Natural killer cell (primary cell): ENCODE measurements around the gene CTTN. TPM values are rescaled to one million over a fixed set of nuclear protein-coding genes. Genes with fewer than 3 reads are reported as not detected.

Experiments used
- ATAC-seq, 3 donors: fragments of 150-1000 bp in 2 of 3; fragments of 200-7000 bp in 1 of 3; cut with Tn5 transposase; 1 replicate in 1 of 3; 2 replicates in 2 of 3; pipeline ENCODE4 v1.10.0; 2021; ENCODE audit warnings: mild to moderate bottlenecking in 2 of 3, moderate library complexity in 2 of 3
- DNase-seq, 2 donors: peaks; one replicate each; pipeline versions ENCODE4 v3.0.0 to v3.0.0-alpha.2; 2013 to 2021; ENCODE audit warnings: mixed read lengths in 1 of 2
- H3K27ac ChIP-seq: one replicate; pipeline ENCODE4 v1.5.1; 2013; ENCODE audit warnings: mild to moderate bottlenecking, low read length
- H3K27me3 ChIP-seq: one replicate; pipeline ENCODE4 v1.6.1; 2013; ENCODE audit warnings: low read length; ENCODE audit not compliant: control insufficient read depth, insufficient read depth
- H3K36me3 ChIP-seq: one replicate; pipeline ENCODE4 v1.6.1; 2013; ENCODE audit warnings: low read length; ENCODE audit not compliant: control insufficient read depth, insufficient read depth
- H3K4me1 ChIP-seq: one replicate; pipeline ENCODE4 v1.6.1; 2013; ENCODE audit warnings: low read length; ENCODE audit not compliant: control insufficient read depth, insufficient read depth
- H3K4me3 ChIP-seq: one replicate; pipeline ENCODE4 v1.5.1; 2013; ENCODE audit warnings: low read length
- H3K9me3 ChIP-seq: one replicate; pipeline ENCODE4 v1.6.1; 2013; ENCODE audit warnings: low read length; ENCODE audit not compliant: control insufficient read depth, insufficient read depth
- H3K27ac Mint-ChIP-seq, 2 donors: one replicate each; pipeline ENCODE4 v1.8.0; 2022; ENCODE audit warnings: mild to moderate bottlenecking in 2 of 2, mixed read lengths in 2 of 2, moderate library complexity in 1 of 2
- H3K27me3 Mint-ChIP-seq, 2 donors: one replicate each; pipeline ENCODE4 v1.8.0; 2022; ENCODE audit warnings: low read depth in 2 of 2, mixed read lengths in 2 of 2
- H3K36me3 Mint-ChIP-seq: one replicate; pipeline ENCODE4 v1.8.0; 2022; ENCODE audit warnings: mixed read lengths
- H3K4me1 Mint-ChIP-seq, 2 donors: one replicate each; pipeline ENCODE4 v1.8.0; 2022; ENCODE audit warnings: mixed read lengths in 2 of 2
- H3K4me3 Mint-ChIP-seq: one replicate; pipeline ENCODE4 v1.8.0; 2022; ENCODE audit warnings: mild to moderate bottlenecking, moderate library complexity, mixed read lengths
- H3K9me3 Mint-ChIP-seq, 2 donors: one replicate each; pipeline ENCODE4 v1.8.0; 2022; ENCODE audit warnings: mixed read lengths in 2 of 2
- WGBS: methylation state at CpG from one replicate; pipeline ENCODE4 v1.1.7; 2013; ENCODE audit warnings: missing lambda C conversion rate; ENCODE audit not compliant: insufficient coverage; 5-methylcytosine and 5-hydroxymethylcytosine counted together
- intact Hi-C: fragments of 100-400 bp; cut with micrococcal nuclease; formaldehyde crosslinking; loops from one replicate; pipeline ENCODE4 v1.14.2; 2022
- total RNA-seq, 4 donors: library from RNA; stranded (reverse); fragments of 120-200 nt in 1 of 4; gene quantifications; one replicate each; pipeline versions ENCODE4 v1.2.3 to v1.2.4, GENCODE V29; 2013 to 2022
- TF ChIP-seq, protein P1 (sequence below): fragments of 200-600 bp; IDR thresholded peaks from one replicate; pipeline ENCODE4 v1.8.0; 2022; ENCODE audit warnings: antibody characterized with exemption

The CTTN gene
- total RNA-seq, 3 donors from 2014 or later (not counting 1 experiment from before 2014, with no cell fraction given), result 0.59 to 5.8 (median 1.8) TPM

DNA sequence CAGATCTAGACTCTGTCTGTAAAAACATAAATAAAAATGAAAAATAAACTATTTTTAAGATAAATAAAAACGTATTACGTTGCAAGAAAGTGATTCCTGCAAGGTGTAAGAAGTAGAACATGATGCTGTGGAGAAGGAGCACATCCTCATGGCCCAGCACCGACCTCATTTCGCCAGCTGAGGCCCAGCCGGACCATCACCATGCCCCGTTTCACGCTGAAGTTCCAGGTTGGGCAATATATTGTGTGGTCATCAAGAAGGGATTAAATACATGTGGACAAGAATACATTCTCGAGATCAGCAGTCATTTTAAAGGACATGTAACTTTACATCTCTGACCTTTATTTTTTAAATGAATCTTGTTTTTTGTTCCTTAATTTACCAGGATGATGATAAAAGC lies 20.7 kb upstream of the CTTN start:
- Histone ChIP-seq H3K4me3 (no peak overlapping the region), H3K27me3 (no peaks in the 10 kb centered on the region), H3K9me3 (no peaks in the 10 kb centered on the region), H3K36me3 (peaks cover 44% of the 10 kb centered on the region), H3K27ac (no peak overlapping the region), H3K4me1 (no peaks in the 10 kb centered on the region)
- Mint-ChIP-seq H3K9me3 (no peaks in the 10 kb centered on the region), H3K27ac (no peak overlapping the region), H3K4me1 (no peaks in the 10 kb centered on the region), H3K4me3 (no peak overlapping the region), H3K36me3 (peaks cover 8% of the 10 kb centered on the region), H3K27me3 (no peaks in the 10 kb centered on the region)
- WGBS, result 95% methylated on average over 7 of the region's 8 CpGs
- TF ChIP-seq, protein P1, sequence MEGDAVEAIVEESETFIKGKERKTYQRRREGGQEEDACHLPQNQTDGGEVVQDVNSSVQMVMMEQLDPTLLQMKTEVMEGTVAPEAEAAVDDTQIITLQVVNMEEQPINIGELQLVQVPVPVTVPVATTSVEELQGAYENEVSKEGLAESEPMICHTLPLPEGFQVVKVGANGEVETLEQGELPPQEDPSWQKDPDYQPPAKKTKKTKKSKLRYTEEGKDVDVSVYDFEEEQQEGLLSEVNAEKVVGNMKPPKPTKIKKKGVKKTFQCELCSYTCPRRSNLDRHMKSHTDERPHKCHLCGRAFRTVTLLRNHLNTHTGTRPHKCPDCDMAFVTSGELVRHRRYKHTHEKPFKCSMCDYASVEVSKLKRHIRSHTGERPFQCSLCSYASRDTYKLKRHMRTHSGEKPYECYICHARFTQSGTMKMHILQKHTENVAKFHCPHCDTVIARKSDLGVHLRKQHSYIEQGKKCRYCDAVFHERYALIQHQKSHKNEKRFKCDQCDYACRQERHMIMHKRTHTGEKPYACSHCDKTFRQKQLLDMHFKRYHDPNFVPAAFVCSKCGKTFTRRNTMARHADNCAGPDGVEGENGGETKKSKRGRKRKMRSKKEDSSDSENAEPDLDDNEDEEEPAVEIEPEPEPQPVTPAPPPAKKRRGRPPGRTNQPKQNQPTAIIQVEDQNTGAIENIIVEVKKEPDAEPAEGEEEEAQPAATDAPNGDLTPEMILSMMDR, result no peak
- intact Hi-C loops, result no loop called here
- DNase-seq, result no peak
- ATAC-seq, result no peak

DNA sequence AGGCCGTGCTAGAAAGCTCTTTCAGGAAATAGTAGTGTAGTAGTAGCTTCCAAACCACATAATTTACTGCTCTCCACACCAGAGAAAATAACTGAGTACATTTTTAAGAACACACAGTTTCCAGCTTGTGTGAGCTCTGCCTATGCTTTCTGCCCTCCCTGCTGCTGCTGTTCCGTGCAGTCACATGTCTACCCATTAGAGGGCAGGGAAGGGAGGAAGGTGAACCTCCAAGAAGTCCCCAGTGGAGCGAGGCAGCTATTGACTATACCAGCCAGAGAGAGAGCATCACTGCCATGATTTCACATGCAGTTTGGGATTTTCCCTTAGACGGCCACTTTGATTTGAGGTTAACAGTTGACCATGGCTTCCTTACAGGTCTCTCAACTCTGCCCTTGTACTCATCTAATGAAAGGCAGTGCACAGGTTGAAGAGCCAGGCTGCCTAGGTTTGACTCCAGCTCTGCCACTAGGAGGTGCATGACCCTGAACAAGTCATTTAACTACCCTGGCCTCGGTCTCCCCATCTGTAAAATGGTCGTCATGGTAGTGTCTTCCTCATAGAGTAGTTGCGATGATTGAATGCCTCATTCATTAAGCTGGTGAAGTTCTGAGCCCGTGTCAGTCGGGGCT lies 19.7 kb upstream of the CTTN start:
- peaks cover 6% of the 10 kb centered on the region for H3K36me3 Mint-ChIP-seq
- no peak overlapping the region for H3K27ac Mint-ChIP-seq
- TF ChIP-seq, protein P1, result no peak

DNA sequence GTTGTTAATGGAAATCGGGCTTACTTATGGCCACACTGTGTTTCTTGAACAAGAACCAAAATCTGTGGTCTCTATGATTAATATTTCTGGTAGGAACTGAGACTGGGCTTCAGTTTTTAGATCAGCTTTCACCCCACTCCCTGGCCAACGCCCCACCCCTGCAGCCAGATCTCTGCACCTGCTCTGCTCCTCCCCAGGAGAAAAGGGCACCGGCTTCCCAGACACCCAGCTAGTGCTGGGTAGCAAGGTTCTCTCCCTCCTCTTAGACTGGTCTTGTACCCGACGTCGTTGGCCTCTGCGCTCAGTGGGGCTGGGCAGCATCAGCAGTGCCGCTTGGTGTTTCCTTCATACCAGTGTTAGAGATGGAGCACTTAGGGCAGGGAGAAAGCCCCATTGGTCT lies 17.0 kb upstream of the CTTN start:
- Mint-ChIP-seq H3K4me3 (no peak overlapping the region), H3K27me3 (no peaks in the 10 kb centered on the region), H3K4me1 (no peaks in the 10 kb centered on the region), H3K27ac (no peak overlapping the region), H3K36me3 (peaks cover 12% of the 10 kb centered on the region), H3K9me3 (no peaks in the 10 kb centered on the region)
- H3K4me1 ChIP-seq, result no peaks in the 10 kb centered on the region
- ATAC-seq (no peak), DNase-seq (no peak)
- TF ChIP-seq, protein P1, result no peak
- H3K9me3 ChIP-seq, result no peaks in the 10 kb centered on the region
- intact Hi-C loops, result no loop called here
- H3K36me3 ChIP-seq, result peaks cover 28% of the 10 kb centered on the region
- no peaks in the 10 kb centered on the region for H3K27me3 ChIP-seq
- H3K27ac ChIP-seq, result no peak overlapping the region
- no peak overlapping the region for H3K4me3 ChIP-seq
- WGBS, result 94% methylated on average over 8 of the region's 8 CpGs

More for the DNA sequence above, 19.7 kb upstream of the CTTN start:
- intact Hi-C loops, result no loop called here
- Mint-ChIP-seq H3K4me3 (no peak overlapping the region), H3K27me3 (no peaks in the 10 kb centered on the region), H3K9me3 (no peaks in the 10 kb centered on the region), H3K4me1 (no peaks in the 10 kb centered on the region)
- 89% methylated on average over 8 of the region's 9 CpGs for WGBS
- ATAC-seq (no peak), DNase-seq (no peak)
- no peak overlapping the region for H3K4me3 ChIP-seq
- H3K27me3 ChIP-seq, result no peaks in the 10 kb centered on the region
- no peaks in the 10 kb centered on the region for H3K9me3 ChIP-seq
- peaks cover 34% of the 10 kb centered on the region for H3K36me3 ChIP-seq
- no peaks in the 10 kb centered on the region for H3K4me1 ChIP-seq
- no peak overlapping the region for H3K27ac ChIP-seq
